SK-N-SH (cell line): Measurements from ENCODE around the gene DIAPH1.

Experiments used
- CTCF ChIP-seq: fragments of 200-600 bp; sonication (generic); IDR thresholded peaks from 2 replicates; pipeline ENCODE4 v1.6.1; 2017; ENCODE audit warnings: antibody characterized with exemption, mild to moderate bottlenecking, moderate library complexity
- ELF1 ChIP-seq: IDR thresholded peaks from 2 replicates; pipeline ENCODE4 v1.4.0; 2012
- EP300 ChIP-seq, 2 experiments: IDR thresholded peaks; 2 replicates each; pipeline versions ENCODE4 v1.4.0 to v1.6.1; 2012; ENCODE audit warnings: borderline replicate concordance in 1 of 2, low read depth in 1 of 2, low read length in 1 of 2
- EZH2phosphoT487 ChIP-seq: fragments of 200-600 bp; sonication (generic); IDR thresholded peaks from 2 replicates; pipeline ENCODE4 v1.6.1; 2017; ENCODE audit warnings: low read depth, mixed run types, mild to moderate bottlenecking, antibody characterized with exemption, moderate library complexity, borderline replicate concordance
- FOXJ3 ChIP-seq: sonication (generic); formaldehyde crosslinking; IDR thresholded peaks from 2 replicates; pipeline ENCODE4 v1.5.1; 2020; ENCODE audit warnings: mild to moderate bottlenecking, missing genetic modification reagents
- FOXM1 ChIP-seq: IDR thresholded peaks from 2 replicates; pipeline ENCODE4 v1.4.0; 2012; ENCODE audit warnings: low read depth, mild to moderate bottlenecking
- MAX ChIP-seq: IDR thresholded peaks from 2 replicates; pipeline ENCODE4 v1.4.0; 2012; ENCODE audit warnings: low read depth
- MXI1 ChIP-seq: IDR thresholded peaks from 2 replicates; pipeline ENCODE4 v1.6.1; 2012; ENCODE audit warnings: mild to moderate bottlenecking, low read depth, low read length, improper control_type of control experiment
- NFIC ChIP-seq: IDR thresholded peaks from 2 replicates; pipeline ENCODE4 v1.4.0; 2012; ENCODE audit warnings: borderline replicate concordance
- NRF1 ChIP-seq: IDR thresholded peaks from 2 replicates; pipeline ENCODE4 v1.6.1; 2012; ENCODE audit warnings: low read depth, mild to moderate bottlenecking, low read length
- SMC3 ChIP-seq: IDR thresholded peaks from 2 replicates; pipeline ENCODE4 v1.6.1; 2012; ENCODE audit warnings: low read depth, low read length, improper control_type of control experiment
- ZBTB33 ChIP-seq: IDR thresholded peaks from 2 replicates; pipeline ENCODE4 v1.4.0; 2012; ENCODE audit warnings: low read depth, borderline replicate concordance

- TF ChIP-seq CTCF (no peak), EZH2phosphoT487 (no peak), FOXJ3 (no peak), SMC3 (no peak), MAX (no peak), ZBTB33 (no peak), ELF1 (no peak), FOXM1 (no peak), MXI1 (no peak), NFIC (no peak), EP300 (IDR thresholded peaks at IDR 0.05; ENCODE audit: borderline replicate concordance in 1 of 2, low read depth in 1 of 2, low read length in 1 of 2) (no peak), NRF1 (no peak)
Measured at GRCh38 chr5:141515141-141515540, 103.7 kb downstream of the DIAPH1 start.
